ENCODE data around the gene RC3H1.

DNA sequence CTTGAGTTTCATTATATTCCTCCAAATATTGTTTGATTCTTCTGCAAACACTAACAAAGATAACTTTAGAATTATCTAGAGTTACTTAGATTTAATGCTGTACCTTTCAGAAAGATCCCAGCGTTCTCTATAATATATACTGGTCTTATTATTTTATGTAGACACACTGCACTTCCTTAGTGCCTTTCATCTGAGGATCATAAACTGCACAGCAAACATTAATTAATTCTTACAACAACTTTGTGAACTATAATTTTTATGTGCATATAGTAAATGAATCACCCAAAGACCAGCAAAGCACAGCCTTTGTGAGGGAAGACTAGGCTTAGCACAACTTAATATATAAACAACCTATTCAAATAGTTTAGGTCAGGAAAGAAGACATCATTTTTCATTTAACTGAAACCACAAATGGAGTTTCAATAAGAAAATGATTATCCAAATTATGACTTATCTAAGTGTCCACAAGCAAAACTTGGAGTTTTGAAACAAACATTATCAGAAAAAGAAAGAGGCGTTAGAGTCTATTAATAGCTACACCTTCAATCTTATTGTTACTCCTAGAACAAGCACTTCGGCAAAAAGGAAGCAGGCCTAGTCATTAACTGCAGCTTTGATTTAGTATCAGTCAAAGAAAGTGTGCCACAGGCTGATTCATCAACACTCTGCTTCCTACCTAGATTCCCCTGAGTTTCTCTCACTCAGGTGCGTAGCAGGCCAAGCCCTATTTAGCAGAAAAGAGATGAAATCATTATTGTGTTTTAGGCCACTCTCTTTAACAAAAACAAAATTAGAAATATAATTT, 22.5 kb upstream of the RC3H1 start:
- TF ChIP-seq, protein P1, sequence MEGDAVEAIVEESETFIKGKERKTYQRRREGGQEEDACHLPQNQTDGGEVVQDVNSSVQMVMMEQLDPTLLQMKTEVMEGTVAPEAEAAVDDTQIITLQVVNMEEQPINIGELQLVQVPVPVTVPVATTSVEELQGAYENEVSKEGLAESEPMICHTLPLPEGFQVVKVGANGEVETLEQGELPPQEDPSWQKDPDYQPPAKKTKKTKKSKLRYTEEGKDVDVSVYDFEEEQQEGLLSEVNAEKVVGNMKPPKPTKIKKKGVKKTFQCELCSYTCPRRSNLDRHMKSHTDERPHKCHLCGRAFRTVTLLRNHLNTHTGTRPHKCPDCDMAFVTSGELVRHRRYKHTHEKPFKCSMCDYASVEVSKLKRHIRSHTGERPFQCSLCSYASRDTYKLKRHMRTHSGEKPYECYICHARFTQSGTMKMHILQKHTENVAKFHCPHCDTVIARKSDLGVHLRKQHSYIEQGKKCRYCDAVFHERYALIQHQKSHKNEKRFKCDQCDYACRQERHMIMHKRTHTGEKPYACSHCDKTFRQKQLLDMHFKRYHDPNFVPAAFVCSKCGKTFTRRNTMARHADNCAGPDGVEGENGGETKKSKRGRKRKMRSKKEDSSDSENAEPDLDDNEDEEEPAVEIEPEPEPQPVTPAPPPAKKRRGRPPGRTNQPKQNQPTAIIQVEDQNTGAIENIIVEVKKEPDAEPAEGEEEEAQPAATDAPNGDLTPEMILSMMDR (IDR thresholded peaks at IDR 0.05; ENCODE audit: low read depth, low read length): no peak
- TF ChIP-seq MYC (IDR thresholded peaks at IDR 0.05; ENCODE audit: low read depth, low read length): no peak

Measured in NB4 (cell line).